GM12878 (cell line): Measurements from ENCODE around the gene SETD6. TPM values are rescaled to one million over a fixed set of nuclear protein-coding genes. Genes with fewer than 3 reads are reported as not detected.

Experiments used
- BHLHE40 ChIP-seq, 2 experiments: fragments of 450-650 bp in 1 of 2; IDR thresholded peaks; 2 replicates each; pipeline ENCODE4 v1.6.1; 2011 to 2017; ENCODE audit warnings: low read depth in 2 of 2, borderline replicate concordance in 1 of 2, improper control_type of control experiment in 1 of 2, low read length in 1 of 2, mild to moderate bottlenecking in 1 of 2
- CHD2 ChIP-seq: IDR thresholded peaks from 2 replicates; pipeline ENCODE4 v1.6.1; 2011; ENCODE audit warnings: low read depth, low read length, improper control_type of control experiment, borderline replicate concordance
- CTCF ChIP-seq, 3 experiments: IDR thresholded peaks in 2 of 3; conservative IDR thresholded peaks in 1 of 3; 2 replicates each; pipeline ENCODE4 v1.5.1; 2011; ENCODE audit warnings: low read depth in 3 of 3, low read length in 3 of 3, mild to moderate bottlenecking in 3 of 3, control low read depth in 2 of 3, moderate library complexity in 2 of 3, inconsistent platforms in 1 of 3, mixed read lengths in 1 of 3; ENCODE audit not compliant: control insufficient read depth in 2 of 3, insufficient read depth in 1 of 3; ENCODE audit errors: extremely low read depth in 1 of 3
- E2F4 ChIP-seq: IDR thresholded peaks from 2 replicates; pipeline ENCODE4 v1.6.1; 2012; ENCODE audit warnings: low read depth, low read length, improper control_type of control experiment
- SMARCA5 ChIP-seq: fragments of 450-650 bp; IDR thresholded peaks from 2 replicates; pipeline ENCODE4 v1.6.1; 2017; ENCODE audit warnings: mild to moderate bottlenecking
- SMC3 ChIP-seq: IDR thresholded peaks from 2 replicates; pipeline ENCODE4 v1.6.1; 2011; ENCODE audit warnings: low read length, improper control_type of control experiment, borderline replicate concordance
- ZNF384 ChIP-seq: IDR thresholded peaks from 2 replicates; pipeline ENCODE4 v1.6.1; 2012; ENCODE audit warnings: low read depth, mild to moderate bottlenecking, low read length, improper control_type of control experiment, borderline replicate concordance
- polyA plus RNA-seq, 11 experiments: library from polyadenylated mRNA; depleted of rRNA in 4 of 11; unstranded in 6 of 11; stranded (reverse) in 5 of 11; fragments of >200 nt; fragmentation: Nextera tagmentation in 4 of 11; fragmentation: Illumina TruSeq in 1 of 11; extraction: Ambion mirVana in 4 of 11; extraction: Trizol in 1 of 11; gene quantifications; 1 replicate in 1 of 11; 2 replicates in 10 of 11; pipeline versions ENCODE4 v1.2.1 to v1.2.3, GENCODE V29; 2011 to 2016; ENCODE audit warnings: inconsistent platforms in 2 of 11, missing spikeins in 2 of 11, low read depth in 1 of 11
- total RNA-seq, 4 experiments: library from RNA; depleted of rRNA in 3 of 4; stranded (reverse); fragments of >200 nt in 3 of 4; fragmentation: Illumina TruSeq in 1 of 4; extraction: Trizol in 1 of 4; gene quantifications; 2 replicates each; pipeline versions ENCODE4 v1.2.1 to v1.2.3, GENCODE V29; 2013 to 2021
- TF ChIP-seq, protein P1 (sequence below): IDR thresholded peaks from 2 replicates; pipeline ENCODE4 v1.6.1; 2011; ENCODE audit warnings: low read depth, mild to moderate bottlenecking, low read length, moderate library complexity, borderline replicate concordance; ENCODE audit errors: extremely low read depth
- TF ChIP-seq, protein P2 (sequence below): IDR thresholded peaks from 2 replicates; pipeline ENCODE4 v1.6.1; 2011; ENCODE audit warnings: borderline replicate concordance, low read depth, mild to moderate bottlenecking, moderate library complexity, mixed read lengths, low read length; ENCODE audit not compliant: insufficient read depth; ENCODE audit errors: extremely low read length

The SETD6 gene
- total and polyA plus RNA-seq, 10 of the 15 experiments (the other 5 are each of a cell fraction or from before 2014, with no cell fraction given): 8.2 to 23.8 (median 16.2) TPM

GRCh38 chr16:58511933-58512815 is 3.1 kb upstream of the SETD6 start (continued):
- TF ChIP-seq CTCF (IDR thresholded peaks at IDR 0.05 in 2 of 3, conservative IDR thresholded peaks at IDR 0.05 in 1 of 3; ENCODE audit: control insufficient read depth in 2 of 3, extremely low read depth in 1 of 3, insufficient read depth in 1 of 3, low read depth in 3 of 3, low read length in 3 of 3) (peak; percentile 78 to 87 (median 81)), SMC3 (peak; percentile 77), SMARCA5 (peak; percentile 67; the same call in 1 of the 2 replicates), ZNF384 (no peak), BHLHE40 (IDR thresholded peaks at IDR 0.05; ENCODE audit: borderline replicate concordance in 1 of 2, low read depth in 2 of 2, low read length in 1 of 2) (peak in 1 of 2 experiments; percentile 10; a peak in 1 of 4 replicates), CHD2 (peak; percentile 41; the same call in 1 of the 2 replicates), E2F4 (no peak)
- TF ChIP-seq, protein P1, sequence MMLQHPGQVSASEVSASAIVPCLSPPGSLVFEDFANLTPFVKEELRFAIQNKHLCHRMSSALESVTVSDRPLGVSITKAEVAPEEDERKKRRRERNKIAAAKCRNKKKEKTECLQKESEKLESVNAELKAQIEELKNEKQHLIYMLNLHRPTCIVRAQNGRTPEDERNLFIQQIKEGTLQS: 0 out of 2 replicates have a peak, but pooled peaks have one; percentile 27
- TF ChIP-seq, protein P2, sequence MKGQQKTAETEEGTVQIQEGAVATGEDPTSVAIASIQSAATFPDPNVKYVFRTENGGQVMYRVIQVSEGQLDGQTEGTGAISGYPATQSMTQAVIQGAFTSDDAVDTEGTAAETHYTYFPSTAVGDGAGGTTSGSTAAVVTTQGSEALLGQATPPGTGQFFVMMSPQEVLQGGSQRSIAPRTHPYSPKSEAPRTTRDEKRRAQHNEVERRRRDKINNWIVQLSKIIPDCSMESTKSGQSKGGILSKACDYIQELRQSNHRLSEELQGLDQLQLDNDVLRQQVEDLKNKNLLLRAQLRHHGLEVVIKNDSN: no peak
